Fibroblast of upper back skin (primary cell): ENCODE measurements around the gene GALNT6.
"Not testable (repeated sequence)": the region's sequence is repeated elsewhere in the genome, so short reads cannot be mapped to it uniquely, and the experiment has no call there.

ENCODE experiments used
- DNase-seq: peaks from one replicate; pipeline ENCODE4 v3.0.0-alpha.2; 2013

The GALNT6 gene

DNA sequence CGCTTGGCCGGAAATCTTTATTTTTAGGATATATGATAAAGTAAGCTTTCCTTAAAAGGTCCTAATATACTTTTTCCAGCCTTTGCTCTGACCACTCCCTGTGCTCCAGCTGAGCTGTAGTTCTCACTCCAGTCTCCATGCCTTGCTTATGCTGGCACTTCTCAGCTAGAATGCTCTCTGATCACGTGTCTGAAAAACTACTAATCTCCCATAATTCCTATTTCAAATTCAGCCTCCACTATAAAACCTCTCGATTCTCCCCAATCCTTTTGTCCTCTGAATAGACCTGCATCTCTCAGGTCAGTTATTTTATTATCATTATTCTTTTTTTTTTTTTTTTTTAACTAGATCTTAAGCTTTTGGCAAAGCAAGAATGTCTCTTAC, 70.9 kb downstream of the GALNT6 start:
- no peak for DNase-seq

- DNase-seq = no peak
Measured at GRCh38 chr12:51318846-51319599, 72.2 kb downstream of the GALNT6 start.

GRCh38 chr12:51318057-51318806, 73.0 kb downstream of the GALNT6 start:
- not testable (repeated sequence) for DNase-seq

GRCh38 chr12:51311389-51311788, 79.8 kb downstream of the GALNT6 start:
- no peak for DNase-seq

GRCh38 chr12:51307655-51308593, 83.3 kb downstream of the GALNT6 start:
- peak; percentile 73 for DNase-seq

DNA sequence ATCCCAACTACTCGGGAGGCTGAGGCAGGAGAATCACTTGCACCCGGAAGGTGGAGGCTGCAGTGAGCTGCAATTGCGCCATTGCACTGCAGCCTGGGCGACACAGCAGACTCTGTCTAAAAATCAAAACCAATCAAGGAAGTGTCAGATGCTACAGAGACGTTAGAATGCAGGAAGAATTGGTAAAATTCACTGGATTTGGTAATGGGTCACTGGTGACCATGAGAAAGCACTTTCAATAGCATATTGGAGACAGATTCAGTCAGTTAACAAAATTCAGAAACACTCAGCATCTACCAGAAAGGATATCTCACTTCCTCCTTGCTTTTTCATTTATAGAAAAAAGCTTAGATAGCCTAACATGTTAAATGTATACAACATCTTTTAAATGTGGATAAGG, 84.7 kb downstream of the GALNT6 start:
- DNase-seq = no peak
